HCEC 1CT (cell line): ENCODE data around the gene NEUROG3.
"Not testable (repeated sequence)": the region's sequence is repeated elsewhere in the genome, so short reads cannot be mapped to it uniquely, and the experiment has no call there.

Experiments
- DNase-seq: peaks from one replicate; pipeline ENCODE4 v3.0.0-alpha.2; 2017

The NEUROG3 gene

GRCh38 chr10:69571618-69572158 lies 1.5 kb downstream of the NEUROG3 start:
- DNase-seq, result no peak

DNA sequence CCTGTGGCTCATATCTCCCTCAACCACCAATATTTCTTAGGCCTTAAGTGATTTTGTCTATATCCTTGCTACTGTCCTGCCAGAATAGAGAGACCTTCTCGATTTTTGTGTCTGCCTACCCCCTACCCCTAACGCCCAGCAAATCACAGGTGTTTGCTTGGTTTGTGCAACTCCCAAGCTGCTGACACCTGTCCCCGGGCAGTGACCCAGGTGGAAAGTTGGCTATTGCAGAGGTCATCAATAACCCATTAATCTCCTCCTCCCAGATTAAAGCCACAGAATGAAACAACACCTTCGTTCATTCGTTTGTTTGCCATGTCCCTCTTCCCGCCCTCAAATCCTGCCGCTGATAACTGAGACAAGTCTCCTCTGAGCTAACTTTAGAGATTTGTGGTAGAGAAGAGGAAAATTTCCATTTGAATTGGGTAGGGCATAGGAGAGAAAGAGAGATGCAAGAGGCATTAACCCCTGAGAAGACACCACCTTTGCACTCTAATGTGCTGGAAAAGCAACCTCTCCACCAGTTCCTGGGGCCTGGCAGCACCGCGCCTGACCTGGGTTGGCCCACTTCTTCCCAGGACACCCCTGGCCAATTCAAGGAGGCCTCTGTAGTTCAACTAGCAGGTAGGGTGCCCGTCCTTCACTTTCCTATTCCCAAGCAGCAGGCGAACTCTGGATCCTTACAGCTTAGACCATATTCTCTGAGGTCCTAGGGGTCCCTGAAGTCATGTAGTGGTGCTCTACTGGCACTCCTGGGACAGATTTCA lies 3.0 kb downstream of the NEUROG3 start:
- no peak for DNase-seq

GRCh38 chr10:69569396-69569934 lies 3.8 kb downstream of the NEUROG3 start:
- no peak for DNase-seq

DNA sequence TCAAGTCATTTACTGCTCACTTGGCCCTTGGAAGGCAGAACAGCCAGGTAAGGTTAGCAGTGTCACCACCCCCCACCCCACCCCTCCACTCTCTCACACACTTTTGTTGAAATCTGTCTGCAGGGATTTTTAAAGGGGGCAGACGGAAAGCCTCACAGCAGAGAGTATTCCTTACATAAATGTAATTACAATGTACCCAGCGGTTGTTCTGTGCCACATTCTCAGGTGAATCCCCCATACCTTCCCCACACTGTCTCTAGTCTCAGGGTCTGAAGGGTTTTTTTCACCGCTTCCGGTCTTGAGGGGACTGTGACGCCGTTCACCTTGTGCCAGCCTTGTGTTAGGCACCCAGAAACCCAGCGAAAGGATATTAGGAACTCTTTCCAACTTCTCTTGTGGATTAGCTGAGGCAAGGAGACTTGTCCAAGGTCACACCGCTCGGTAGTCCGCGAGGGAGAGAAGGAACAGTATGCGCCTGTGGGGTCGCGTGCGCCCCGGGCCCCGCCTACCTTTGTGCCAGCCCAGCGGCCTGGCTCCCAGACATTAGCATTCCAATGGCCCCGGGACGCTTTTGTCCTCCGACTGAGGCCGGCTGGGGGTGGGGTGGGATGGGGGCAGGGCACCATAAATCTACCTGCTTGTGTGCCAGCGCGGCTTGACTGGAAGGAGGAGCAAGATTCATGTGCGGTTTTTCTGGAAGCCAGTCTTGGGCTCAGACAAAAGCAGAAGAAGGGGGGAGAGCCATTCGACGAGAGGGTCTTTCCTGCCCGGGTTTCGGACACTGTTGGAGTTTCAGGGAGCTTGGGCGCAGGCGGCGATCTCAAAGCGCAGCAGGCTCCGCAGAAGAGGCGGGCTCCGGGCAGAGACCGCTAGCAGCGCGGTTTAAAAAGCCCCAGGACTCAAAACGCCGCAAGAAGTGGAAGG lies 4.5 kb downstream of the NEUROG3 start:
- no peak for DNase-seq

GRCh38 chr10:69567920-69568319 lies 5.3 kb downstream of the NEUROG3 start:
- DNase-seq, result peak; percentile 17

DNA sequence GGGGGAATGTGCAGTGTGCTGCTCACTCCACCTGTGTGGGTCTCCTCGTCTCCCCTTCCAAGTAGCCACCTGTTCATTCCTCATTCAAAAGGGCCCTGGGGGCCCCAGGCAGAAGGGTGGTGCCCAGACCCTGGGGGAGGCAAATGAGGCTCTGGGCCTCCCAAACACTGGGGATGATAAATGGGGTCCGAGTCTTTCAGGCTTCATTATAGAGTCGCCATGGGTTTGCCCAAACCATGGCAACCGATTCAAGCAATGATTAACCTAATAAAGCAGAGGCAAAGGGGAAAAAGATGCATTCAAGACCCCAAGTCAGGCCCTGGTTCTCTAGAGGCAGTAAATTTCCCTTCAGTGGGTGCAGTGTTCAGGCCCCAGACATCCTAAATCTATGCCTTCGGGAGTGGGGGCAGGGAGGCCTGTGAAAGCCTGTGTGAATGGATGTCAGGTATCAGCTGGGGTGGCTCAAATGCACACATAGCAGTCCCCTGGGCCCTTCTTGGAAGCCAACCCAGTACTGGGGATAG lies 10.4 kb downstream of the NEUROG3 start:
- no peak for DNase-seq

DNA sequence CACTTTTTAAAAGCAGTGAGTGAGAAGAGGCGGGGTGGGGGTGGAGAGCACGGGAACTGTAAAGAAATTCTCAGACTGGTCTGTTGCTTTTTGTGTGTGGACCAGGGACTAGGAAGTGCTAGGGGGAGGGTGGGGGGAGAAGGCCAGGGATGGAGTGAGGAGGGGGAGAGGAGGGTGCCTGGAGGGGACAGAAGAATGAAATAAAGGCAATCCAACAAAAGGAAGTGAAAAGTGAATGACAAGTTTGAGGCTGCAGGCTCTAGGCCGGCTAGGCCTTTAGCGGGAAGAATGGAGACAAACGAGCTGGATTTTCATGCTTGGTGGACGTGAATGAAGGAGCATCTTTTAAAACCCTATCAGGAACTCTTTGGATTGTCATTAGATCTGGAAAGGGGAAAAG lies 13.7 kb downstream of the NEUROG3 start:
- no peak for DNase-seq

GRCh38 chr10:69558559-69558958 lies 14.7 kb downstream of the NEUROG3 start:
- no peak for DNase-seq

- no peak for DNase-seq
These were observed 18.6 kb downstream of the NEUROG3 start for GRCh38 chr10:69554611-69555010.

DNA sequence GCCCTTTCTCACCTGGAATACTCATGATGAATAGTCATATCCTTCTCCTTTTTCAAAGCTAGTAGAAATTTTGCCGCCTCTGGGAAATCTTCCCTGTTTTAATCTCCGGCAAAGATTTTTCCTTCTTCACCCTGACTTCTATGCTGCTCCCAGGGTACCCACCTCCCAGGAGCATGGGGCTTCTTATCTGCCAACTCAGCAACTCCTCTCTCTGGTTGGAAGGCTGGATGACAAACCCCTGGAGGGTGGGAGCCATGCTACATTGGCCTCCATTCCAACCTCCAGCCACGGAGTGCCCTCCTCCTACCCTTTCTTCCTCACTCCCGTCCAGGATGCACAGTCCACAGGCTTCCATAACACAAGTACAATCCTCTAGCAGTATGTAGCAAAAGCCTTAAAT lies 19.9 kb downstream of the NEUROG3 start:
- DNase-seq, result no peak

- DNase-seq, result no peak
These were observed 21.0 kb downstream of the NEUROG3 start for GRCh38 chr10:69552268-69552667.

GRCh38 chr10:69549959-69550358 lies 23.3 kb downstream of the NEUROG3 start:
- no peak for DNase-seq

DNA sequence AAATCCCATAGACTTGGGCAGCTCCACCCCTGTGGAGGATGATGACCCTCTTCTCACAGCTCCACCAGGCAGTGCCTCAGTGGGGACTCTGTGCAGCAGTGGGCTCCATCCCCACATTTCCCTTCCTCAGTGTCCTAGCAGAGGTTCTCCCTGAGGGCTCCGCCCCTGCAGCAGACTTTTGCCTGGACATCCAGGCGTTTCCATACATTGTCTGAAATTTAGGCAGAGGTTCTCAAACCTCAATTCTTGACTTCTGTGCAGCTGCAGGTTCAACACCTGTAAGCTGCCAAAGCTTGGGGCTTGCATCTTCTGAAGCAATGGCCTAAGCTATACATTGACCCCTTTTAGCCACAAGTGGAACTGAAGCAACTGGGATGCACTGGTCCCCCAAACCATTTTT lies 31.8 kb downstream of the NEUROG3 start:
- DNase-seq, result no peak

- DNase-seq, result no peak
These were observed 34.8 kb downstream of the NEUROG3 start for GRCh38 chr10:69538461-69538860.

- no peak for DNase-seq
These were observed 35.8 kb downstream of the NEUROG3 start for GRCh38 chr10:69537449-69537848.

DNA sequence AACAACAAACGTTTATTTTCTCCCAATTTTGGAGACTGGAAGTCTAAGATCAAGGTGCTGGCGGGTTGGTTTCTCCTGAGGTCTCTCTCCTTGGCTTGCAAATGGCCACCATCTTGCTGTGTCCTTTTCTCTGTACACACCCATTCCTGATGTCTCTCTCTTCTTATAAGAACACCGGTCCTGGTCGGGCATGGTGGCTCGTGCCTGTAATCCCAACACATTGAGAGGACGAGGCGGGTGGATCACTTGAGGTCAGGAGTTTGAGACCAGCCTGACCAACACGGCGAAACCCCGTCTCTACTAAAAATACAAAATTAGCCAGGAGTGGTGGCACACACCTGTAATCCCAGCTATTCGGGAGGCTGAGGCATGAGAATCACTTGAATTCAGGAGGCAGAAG lies 36.7 kb downstream of the NEUROG3 start:
- not testable (repeated sequence) for DNase-seq

DNA sequence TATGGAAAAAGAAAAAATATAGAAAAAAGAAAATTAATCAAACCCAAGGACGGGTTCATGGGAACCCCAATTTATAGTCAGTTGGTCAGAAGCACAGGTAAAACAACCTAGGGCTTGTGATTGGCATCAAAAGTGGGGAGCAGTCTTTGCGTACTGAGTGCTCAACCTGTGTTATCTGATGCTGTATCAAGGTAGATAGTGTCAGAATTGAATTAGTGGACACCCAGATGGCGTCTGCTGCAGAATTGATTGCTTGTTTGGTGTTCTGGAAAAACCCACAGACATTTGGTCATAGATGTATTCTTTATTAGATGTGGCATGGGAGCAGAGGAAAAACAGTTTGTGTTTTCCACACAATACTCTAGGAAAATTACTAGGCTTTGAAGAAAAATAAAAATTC lies 39.6 kb downstream of the NEUROG3 start:
- DNase-seq, result no peak

GRCh38 chr10:69527961-69528360 lies 45.3 kb downstream of the NEUROG3 start:
- DNase-seq, result no peak
